Brain pericyte (primary cell): Measurements from ENCODE around the gene CACNB2.
A peak's percentile ranks its signal among the peaks of the same experiment; 100 is the strongest.
"Not testable (repeated sequence)": the region's sequence is repeated elsewhere in the genome, so short reads cannot be mapped to it uniquely, and the experiment has no call there.

ENCODE experiments used
- DNase-seq: peaks from one replicate; pipeline ENCODE4 v3.0.0-alpha.2; 2012; ENCODE audit warnings: low read depth, low spot score

The CACNB2 gene

GRCh38 chr10:18144928-18145327, 4.7 kb downstream of the CACNB2 start:
- DNase-seq, result no peak

GRCh38 chr10:18145652-18146051, 5.4 kb downstream of the CACNB2 start:
- DNase-seq, result no peak

- DNase-seq, result no peak
Observed at GRCh38 chr10:18149196-18149800, 9.1 kb downstream of the CACNB2 start.

- no peak for DNase-seq
Observed at GRCh38 chr10:18151356-18151890, 11.2 kb downstream of the CACNB2 start.

GRCh38 chr10:18153381-18153780, 13.2 kb downstream of the CACNB2 start:
- DNase-seq, result not testable (repeated sequence)

GRCh38 chr10:18155321-18155720, 15.1 kb downstream of the CACNB2 start:
- no peak for DNase-seq

- not testable (repeated sequence) for DNase-seq
Observed at GRCh38 chr10:18156797-18157196, 16.6 kb downstream of the CACNB2 start.

GRCh38 chr10:18157881-18158280, 17.7 kb downstream of the CACNB2 start:
- DNase-seq, result no peak

- DNase-seq, result no peak
Observed at GRCh38 chr10:18158773-18159265, 18.6 kb downstream of the CACNB2 start.

- no peak for DNase-seq
Observed at GRCh38 chr10:18159557-18159956, 19.3 kb downstream of the CACNB2 start.

- DNase-seq, result no peak
Observed at GRCh38 chr10:18162021-18162627, 21.9 kb downstream of the CACNB2 start.

GRCh38 chr10:18164093-18164492, 23.9 kb downstream of the CACNB2 start:
- no peak for DNase-seq

- DNase-seq, result peak; percentile 44
Observed at GRCh38 chr10:18164748-18165361, 24.6 kb downstream of the CACNB2 start.

GRCh38 chr10:18178854-18179483, 38.7 kb downstream of the CACNB2 start:
- DNase-seq, result no peak

GRCh38 chr10:18179891-18180290, 39.7 kb downstream of the CACNB2 start:
- DNase-seq, result peak; percentile 27

GRCh38 chr10:18181382-18181781, 41.2 kb downstream of the CACNB2 start:
- DNase-seq, result not testable (repeated sequence)

GRCh38 chr10:18185621-18186020, 45.4 kb downstream of the CACNB2 start:
- DNase-seq, result no peak

- DNase-seq, result no peak
Observed at GRCh38 chr10:18190840-18191239, 50.6 kb downstream of the CACNB2 start.

- DNase-seq, result no peak
Observed at GRCh38 chr10:18194634-18195033, 54.4 kb downstream of the CACNB2 start.

- DNase-seq, result no peak
Observed at GRCh38 chr10:18195060-18195799, 55.0 kb downstream of the CACNB2 start.

- no peak for DNase-seq
Observed at GRCh38 chr10:18196806-18197550, 56.8 kb downstream of the CACNB2 start.
